HepG2 (cell line): Measurements from ENCODE around the gene RAD21L1. TPM values are rescaled to one million over a fixed set of nuclear protein-coding genes. Genes with fewer than 3 reads are reported as not detected.

Source experiments
- ATAC-seq: fragments of 200-7000 bp; cut with Tn5 transposase; 3 replicates; pipeline ENCODE4 v1.9.1; 2020; ENCODE audit warnings: mild to moderate bottlenecking, moderate library complexity
- BruUV-seq: library from RNA; stranded (reverse); fragments of 400-500 nt; replicated peaks from 2 replicates; lab custom pipeline; 2021; lab: Mats Ljungman, UMichigan
- CTCF ChIA-PET: fragments of 300-600 bp; formaldehyde crosslinking; extraction: SDS; loops from one replicate; lab custom pipeline; 2021; ENCODE audit warnings: low total read pairs, inconsistent platforms, low intra/inter-chr PET ratio; lab: Yijun Ruan, JAX
- POLR2A ChIA-PET: fragments of 350-600 bp; sonication (Branson Sonifier 250); formaldehyde crosslinking; loops from one replicate; lab custom pipeline; 2020; ENCODE audit warnings: antibody characterized with exemption, inconsistent platforms; lab: Yijun Ruan, JAX
- DNase-seq: peaks from one replicate; pipeline ENCODE4 v3.0.0-alpha.2; 2015; ENCODE audit warnings: low spot score
- FAIRE-seq: peaks from 3 replicates; lab custom pipeline; 2011; peaks lifted over from hg19 to GRCh38; lab: Jason Lieb, UNC
- H2AFZ ChIP-seq: one replicate; pipeline ENCODE4 v1.6.1; 2011; ENCODE audit warnings: low read length, inconsistent platforms
- H3K27ac ChIP-seq: fragments of 300-600 bp; 3 replicates; pipeline ENCODE4 v1.8.0; 2011; ENCODE audit warnings: mixed run types, mild to moderate bottlenecking, mixed read lengths, low read length, inconsistent platforms; ENCODE audit not compliant: insufficient read depth; ENCODE audit errors: extremely low read length
- H3K27me3 ChIP-seq, 2 experiments: fragments of 200-600 bp in 1 of 2; 2 replicates in 1 of 2; 3 replicates in 1 of 2; pipeline versions ENCODE4 v1.6.0 to v1.8.0; 2011; ENCODE audit warnings: low read length in 2 of 2, mild to moderate bottlenecking in 2 of 2, moderate library complexity in 2 of 2, inconsistent platforms in 1 of 2; ENCODE audit not compliant: insufficient read depth in 2 of 2, control insufficient read depth in 1 of 2
- H3K36me3 ChIP-seq, 2 experiments: fragments of 200-600 bp in 1 of 2; replicated peaks in 1 of 2; 2 replicates in 1 of 2; 3 replicates in 1 of 2; pipeline versions ENCODE4 v1.5.1 to v1.8.0; 2011; ENCODE audit warnings: low read length in 2 of 2, inconsistent platforms in 1 of 2; ENCODE audit not compliant: insufficient read depth in 2 of 2, control insufficient read depth in 1 of 2
- H3K4me1 ChIP-seq: 2 replicates; pipeline ENCODE4 v1.5.1; 2012; ENCODE audit warnings: low read length, inconsistent platforms; ENCODE audit not compliant: insufficient read depth
- H3K4me2 ChIP-seq: 2 replicates; pipeline ENCODE4 v1.6.0; 2011; ENCODE audit warnings: low read depth, low read length, inconsistent platforms
- H3K4me3 ChIP-seq, 3 experiments: fragments of 200-600 bp in 1 of 3; sonication (generic), shearing (Covaris generic) in 1 of 3; replicated peaks in 1 of 3; 2 replicates each; pipeline ENCODE4 v1.5.1; 2011 to 2016; ENCODE audit warnings: low read length in 3 of 3, inconsistent platforms in 2 of 3, low read depth in 2 of 3, mild to moderate bottlenecking in 2 of 3, control low read depth in 1 of 3, mixed read lengths in 1 of 3; ENCODE audit not compliant: insufficient read depth in 1 of 3
- H3K79me2 ChIP-seq: one replicate; pipeline ENCODE4 v1.6.1; 2011; ENCODE audit warnings: low read length, inconsistent platforms; ENCODE audit not compliant: insufficient read depth
- H3K9ac ChIP-seq: 2 replicates; pipeline ENCODE4 v1.6.0; 2011; ENCODE audit warnings: mild to moderate bottlenecking, low read depth, low read length, inconsistent platforms; ENCODE audit not compliant: insufficient read depth
- H3K9me3 ChIP-seq: 2 replicates; pipeline ENCODE4 v1.5.1; 2012; ENCODE audit warnings: mild to moderate bottlenecking, low read length
- H4K20me1 ChIP-seq: 2 replicates; pipeline ENCODE4 v1.6.0; 2011; ENCODE audit warnings: inconsistent platforms, mild to moderate bottlenecking, low read length, moderate library complexity; ENCODE audit not compliant: insufficient read depth
- CREM ChIP-seq, 2 experiments: sonication (generic) in 1 of 2; formaldehyde crosslinking in 1 of 2; IDR thresholded peaks; 2 replicates each; pipeline versions ENCODE4 v1.4.0 to v1.6.1; 2016 to 2020; ENCODE audit warnings: antibody characterized with exemption in 1 of 2, mild to moderate bottlenecking in 1 of 2, missing genetic modification reagents in 1 of 2
- GATA4 ChIP-seq: sonication (generic); IDR thresholded peaks from 2 replicates; pipeline ENCODE4 v1.6.1; 2016; ENCODE audit warnings: antibody characterized with exemption, low read depth, borderline replicate concordance
- KLF11 ChIP-seq: IDR thresholded peaks from 2 replicates; pipeline ENCODE4 v1.6.1; 2016; ENCODE audit warnings: missing compliant biosample characterization
- POGZ ChIP-seq: sonication (generic); formaldehyde crosslinking; IDR thresholded peaks from 2 replicates; pipeline ENCODE4 v1.4.0; 2020; ENCODE audit warnings: mild to moderate bottlenecking, missing genetic modification reagents
- RBM22 ChIP-seq: fragments of 200-400 bp; formaldehyde crosslinking; optimal IDR thresholded peaks from 2 replicates; pipeline ENCODE3; 2017; ENCODE audit warnings: mild to moderate bottlenecking, low read length, moderate library complexity
- SOX5 ChIP-seq: IDR thresholded peaks from 2 replicates; pipeline ENCODE4 v1.6.1; 2016; ENCODE audit warnings: borderline replicate concordance
- THAP8 ChIP-seq: sonication (generic); formaldehyde crosslinking; IDR thresholded peaks from 2 replicates; pipeline ENCODE4 v1.5.1; 2020; ENCODE audit warnings: missing genetic modification reagents, mild to moderate bottlenecking, borderline replicate concordance
- TIGD3 ChIP-seq: sonication (generic); formaldehyde crosslinking; IDR thresholded peaks from 2 replicates; pipeline ENCODE4 v1.5.1; 2020; ENCODE audit warnings: mild to moderate bottlenecking, missing genetic modification reagents, borderline replicate concordance
- ZIK1 ChIP-seq: sonication (generic); formaldehyde crosslinking; IDR thresholded peaks from 2 replicates; pipeline ENCODE4 v1.5.0; 2020; ENCODE audit warnings: mild to moderate bottlenecking, low read depth, missing genetic modification reagents, borderline replicate concordance
- ZNF263 ChIP-seq: sonication (generic); formaldehyde crosslinking; IDR thresholded peaks from 2 replicates; pipeline ENCODE4 v1.4.0; 2020; ENCODE audit warnings: missing genetic modification reagents
- ZNF276 ChIP-seq: sonication (generic); formaldehyde crosslinking; IDR thresholded peaks from 2 replicates; pipeline ENCODE4 v1.4.0; 2020; ENCODE audit warnings: mild to moderate bottlenecking, low read depth, missing genetic modification reagents
- ZNF329 ChIP-seq: sonication (generic); formaldehyde crosslinking; IDR thresholded peaks from 2 replicates; pipeline ENCODE4 v1.9.0; 2021; ENCODE audit warnings: low read depth, mild to moderate bottlenecking, missing genetic modification reagents
- ZNF484 ChIP-seq: sonication (generic); formaldehyde crosslinking; IDR thresholded peaks from 2 replicates; pipeline ENCODE4 v1.5.1; 2020; ENCODE audit warnings: mild to moderate bottlenecking, low read depth, missing genetic modification reagents, borderline replicate concordance
- ZNF879 ChIP-seq: sonication (generic); formaldehyde crosslinking; IDR thresholded peaks from 2 replicates; pipeline ENCODE4 v1.8.1; 2023; ENCODE audit warnings: missing genetic modification reagents
- ZSCAN20 ChIP-seq: sonication (generic); formaldehyde crosslinking; IDR thresholded peaks from 2 replicates; pipeline ENCODE4 v1.4.0; 2020; ENCODE audit warnings: missing genetic modification reagents, mild to moderate bottlenecking, borderline replicate concordance
- ZSCAN21 ChIP-seq: sonication (generic); formaldehyde crosslinking; IDR thresholded peaks from 2 replicates; pipeline ENCODE4 v1.8.0; 2022; ENCODE audit warnings: mild to moderate bottlenecking, missing genetic modification reagents, moderate library complexity, borderline replicate concordance
- WGBS: methylation state at CpG from one replicate; pipeline ENCODE4 v1.1.6; 2017; ENCODE audit warnings: low lambda C conversion rate; 5-methylcytosine and 5-hydroxymethylcytosine counted together
- in situ Hi-C: cut with HindIII; loops from 2 replicates; pipeline ENCODE4 v1.10.0; 2017; ENCODE audit warnings: low pct_unique_long_range_greater_than_20kb; ENCODE audit not compliant: extremely low pct_ligation_motif_present
- intact Hi-C: fragments of 100-400 bp; cut with micrococcal nuclease; formaldehyde crosslinking; loops from one replicate; pipeline ENCODE4 v1.10.0; 2022; ENCODE audit not compliant: unreplicated experiment
- polyA plus RNA-seq, 8 experiments: library from polyadenylated mRNA; depleted of rRNA in 3 of 8; stranded (reverse) in 7 of 8; unstranded in 1 of 8; fragments of >200 nt; fragmentation: Illumina TruSeq in 4 of 8; extraction: Trizol in 4 of 8; gene quantifications; 2 replicates each; pipeline versions ENCODE4 v1.2.1 to v1.2.3, GENCODE V29; 2011 to 2016; ENCODE audit warnings: low read depth in 4 of 8, missing spikeins in 1 of 8, mixed read lengths in 1 of 8; ENCODE audit not compliant: insufficient read depth in 1 of 8
- total RNA-seq, 5 experiments: library from RNA; depleted of rRNA; stranded (reverse); fragments of >200 nt; fragmentation: Illumina TruSeq; extraction: Trizol; gene quantifications; 2 replicates each; pipeline ENCODE4 v1.2.3, GENCODE V29; 2016; ENCODE audit warnings: low read depth in 1 of 5
- TF ChIP-seq, protein P1 (sequence below): IDR thresholded peaks from 2 replicates; pipeline ENCODE4 v1.6.1; 2016
- TF ChIP-seq, protein P2 (sequence below): sonication (generic); formaldehyde crosslinking; IDR thresholded peaks from 2 replicates; pipeline ENCODE4 v1.4.0; 2020; ENCODE audit warnings: missing genetic modification reagents

RAD21L1 gene
- total and polyA plus RNA-seq, 2 of the 13 experiments (the other 11 are each of a cell fraction or from before 2014, with no cell fraction given), result not detected

DNA sequence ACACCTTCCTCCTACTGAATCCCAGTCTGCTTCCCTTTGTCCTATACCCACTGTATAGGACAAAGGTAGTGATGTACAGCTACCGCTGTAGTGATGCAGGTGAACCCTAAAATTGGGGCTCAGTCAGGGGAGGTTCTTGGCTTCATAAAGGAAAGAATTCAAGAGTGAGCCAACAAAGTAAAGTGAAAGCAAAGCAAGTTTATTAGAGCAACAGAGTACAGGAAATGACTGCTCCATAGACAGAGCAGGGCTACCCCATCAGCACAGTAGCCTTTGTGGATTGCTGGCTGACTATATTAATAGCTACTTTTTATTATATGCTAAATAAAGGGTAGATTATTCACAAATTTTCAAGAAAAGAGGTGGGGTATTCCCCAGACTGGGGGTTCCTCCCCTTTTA lies 25.9 kb upstream of the RAD21L1 start:
- peaks cover 4 to 26% of the 10 kb centered on the region in 2 experiments; a peak in 3 of 5 replicates for H3K27me3 ChIP-seq
- no peaks in the 10 kb centered on the region for H3K36me3 ChIP-seq
- no peak overlapping the region for H3K27ac ChIP-seq
- ATAC-seq (no peak), FAIRE-seq (no peak), DNase-seq (no peak)
- TF ChIP-seq THAP8 (CRISPR knock-in tag) (no peak), ZNF484 (no peak), ZNF329 (no peak), GATA4 (no peak), ZSCAN20 (no peak), KLF11 (no peak), ZSCAN21 (CRISPR knock-in tag) (no peak), CREM (IDR thresholded peaks at IDR 0.05) (no peak), CREM (CRISPR knock-in tag; IDR thresholded peaks at IDR 0.05) (no peak), RBM22 (no peak), ZNF879 (CRISPR knock-in tag) (no peak), TIGD3 (CRISPR knock-in tag) (no peak), ZIK1 (no peak), ZNF276 (CRISPR knock-in tag) (no peak), POGZ (no peak), SOX5 (CRISPR knock-in tag) (no peak), ZNF263 (CRISPR knock-in tag) (no peak)
- TF ChIP-seq, protein P1, sequence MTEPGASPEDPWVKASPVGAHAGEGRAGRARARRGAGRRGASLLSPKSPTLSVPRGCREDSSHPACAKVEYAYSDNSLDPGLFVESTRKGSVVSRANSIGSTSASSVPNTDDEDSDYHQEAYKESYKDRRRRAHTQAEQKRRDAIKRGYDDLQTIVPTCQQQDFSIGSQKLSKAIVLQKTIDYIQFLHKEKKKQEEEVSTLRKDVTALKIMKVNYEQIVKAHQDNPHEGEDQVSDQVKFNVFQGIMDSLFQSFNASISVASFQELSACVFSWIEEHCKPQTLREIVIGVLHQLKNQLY (CRISPR knock-in tag), result no peak
- TF ChIP-seq, protein P2, sequence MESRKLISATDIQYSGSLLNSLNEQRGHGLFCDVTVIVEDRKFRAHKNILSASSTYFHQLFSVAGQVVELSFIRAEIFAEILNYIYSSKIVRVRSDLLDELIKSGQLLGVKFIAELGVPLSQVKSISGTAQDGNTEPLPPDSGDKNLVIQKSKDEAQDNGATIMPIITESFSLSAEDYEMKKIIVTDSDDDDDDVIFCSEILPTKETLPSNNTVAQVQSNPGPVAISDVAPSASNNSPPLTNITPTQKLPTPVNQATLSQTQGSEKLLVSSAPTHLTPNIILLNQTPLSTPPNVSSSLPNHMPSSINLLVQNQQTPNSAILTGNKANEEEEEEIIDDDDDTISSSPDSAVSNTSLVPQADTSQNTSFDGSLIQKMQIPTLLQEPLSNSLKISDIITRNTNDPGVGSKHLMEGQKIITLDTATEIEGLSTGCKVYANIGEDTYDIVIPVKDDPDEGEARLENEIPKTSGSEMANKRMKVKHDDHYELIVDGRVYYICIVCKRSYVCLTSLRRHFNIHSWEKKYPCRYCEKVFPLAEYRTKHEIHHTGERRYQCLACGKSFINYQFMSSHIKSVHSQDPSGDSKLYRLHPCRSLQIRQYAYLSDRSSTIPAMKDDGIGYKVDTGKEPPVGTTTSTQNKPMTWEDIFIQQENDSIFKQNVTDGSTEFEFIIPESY (CRISPR knock-in tag), result no peak
- no peak overlapping the region for H3K9ac ChIP-seq
- no peaks in the 10 kb centered on the region for H3K79me2 ChIP-seq
- in situ Hi-C loops, result no loop called here
- no peak overlapping the region for H3K4me3 ChIP-seq
- ChIA-PET CTCF (no interaction called here), POLR2A (no interaction called here)
- 87% methylated on average over 1 of the region's 1 CpG for WGBS
- no peaks in the 10 kb centered on the region for H3K9me3 ChIP-seq
- BruUV-seq, result no TSS peak
- intact Hi-C loops, result no loop called here
- no peaks in the 10 kb centered on the region for H4K20me1 ChIP-seq
- no peak overlapping the region for H2AFZ ChIP-seq
- no peak overlapping the region for H3K4me2 ChIP-seq
- no peaks in the 10 kb centered on the region for H3K4me1 ChIP-seq
